ENCODE data around the gene CENPX. TPM values are rescaled to one million over a fixed set of nuclear protein-coding genes. Genes with fewer than 3 reads are reported as not detected.

Gene CENPX
- total RNA-seq, 1 donor from 2014 or later = 158 TPM

DNA sequence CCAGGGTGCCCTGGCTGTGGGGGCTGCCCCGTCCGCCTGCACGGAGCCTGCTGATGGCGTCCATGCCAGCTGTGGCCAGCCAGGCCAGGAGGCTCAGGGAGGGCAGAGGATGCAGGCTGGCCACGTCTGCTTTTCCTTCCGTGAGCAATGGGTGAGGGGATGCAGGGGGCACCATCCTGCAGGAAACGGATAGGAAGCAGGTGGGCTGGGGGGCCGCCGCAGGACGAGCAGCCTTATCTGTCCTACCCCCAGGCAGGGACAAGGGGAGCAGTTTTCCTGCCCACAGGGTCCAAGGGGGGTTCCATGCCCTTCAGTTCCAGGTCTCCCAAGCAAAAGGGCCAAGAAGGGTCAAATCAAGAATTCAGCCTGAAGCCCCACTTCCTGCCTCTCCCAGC is 36.2 kb upstream of the CENPX start:
- DNase-seq (ENCODE audit: low read depth) = no peak
- H3K4me3 ChIP-seq (ENCODE audit: low read depth, low read length) = no peak overlapping the region
- TF ChIP-seq, protein P1, sequence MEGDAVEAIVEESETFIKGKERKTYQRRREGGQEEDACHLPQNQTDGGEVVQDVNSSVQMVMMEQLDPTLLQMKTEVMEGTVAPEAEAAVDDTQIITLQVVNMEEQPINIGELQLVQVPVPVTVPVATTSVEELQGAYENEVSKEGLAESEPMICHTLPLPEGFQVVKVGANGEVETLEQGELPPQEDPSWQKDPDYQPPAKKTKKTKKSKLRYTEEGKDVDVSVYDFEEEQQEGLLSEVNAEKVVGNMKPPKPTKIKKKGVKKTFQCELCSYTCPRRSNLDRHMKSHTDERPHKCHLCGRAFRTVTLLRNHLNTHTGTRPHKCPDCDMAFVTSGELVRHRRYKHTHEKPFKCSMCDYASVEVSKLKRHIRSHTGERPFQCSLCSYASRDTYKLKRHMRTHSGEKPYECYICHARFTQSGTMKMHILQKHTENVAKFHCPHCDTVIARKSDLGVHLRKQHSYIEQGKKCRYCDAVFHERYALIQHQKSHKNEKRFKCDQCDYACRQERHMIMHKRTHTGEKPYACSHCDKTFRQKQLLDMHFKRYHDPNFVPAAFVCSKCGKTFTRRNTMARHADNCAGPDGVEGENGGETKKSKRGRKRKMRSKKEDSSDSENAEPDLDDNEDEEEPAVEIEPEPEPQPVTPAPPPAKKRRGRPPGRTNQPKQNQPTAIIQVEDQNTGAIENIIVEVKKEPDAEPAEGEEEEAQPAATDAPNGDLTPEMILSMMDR (conservative IDR thresholded peaks at IDR 0.05; ENCODE audit: low read depth, low read length) = no peak

DNA sequence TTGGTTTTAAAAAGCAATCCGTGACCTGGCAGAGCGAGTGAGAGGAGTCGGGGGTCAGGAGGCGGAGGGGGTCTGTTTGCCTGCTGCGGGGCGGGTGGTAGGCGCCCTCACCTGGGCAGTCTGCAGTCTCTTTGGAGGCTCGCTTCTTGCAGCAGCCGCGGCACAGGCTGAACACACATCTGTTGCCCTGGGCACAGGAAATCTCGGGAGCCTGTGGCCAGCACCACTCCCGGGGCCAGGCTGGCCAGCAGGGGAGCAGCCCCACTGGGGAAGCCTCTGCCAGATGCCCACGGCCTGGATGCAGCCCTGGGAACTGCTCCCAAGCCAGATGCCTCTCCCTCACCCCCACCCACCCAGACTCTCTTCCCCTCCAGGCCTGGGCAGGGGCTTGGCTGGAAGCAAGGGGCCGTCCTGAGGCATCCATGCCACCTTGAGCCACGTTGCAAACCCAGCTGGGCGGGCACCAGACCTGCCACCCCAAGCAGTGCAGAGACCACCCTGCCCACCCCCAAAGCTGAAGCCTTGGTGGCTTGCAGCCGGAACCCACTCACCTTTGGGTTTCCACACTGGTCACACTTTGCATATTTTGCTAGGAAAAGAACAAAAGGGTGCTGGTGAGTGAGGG is 35.7 kb upstream of the CENPX start:
- TF ChIP-seq, protein P1 (conservative IDR thresholded peaks at IDR 0.05; ENCODE audit: low read depth, low read length) = no peak
- no peak overlapping the region for H3K4me3 ChIP-seq (ENCODE audit: low read depth, low read length)
- DNase-seq (ENCODE audit: low read depth) = no peak

DNA sequence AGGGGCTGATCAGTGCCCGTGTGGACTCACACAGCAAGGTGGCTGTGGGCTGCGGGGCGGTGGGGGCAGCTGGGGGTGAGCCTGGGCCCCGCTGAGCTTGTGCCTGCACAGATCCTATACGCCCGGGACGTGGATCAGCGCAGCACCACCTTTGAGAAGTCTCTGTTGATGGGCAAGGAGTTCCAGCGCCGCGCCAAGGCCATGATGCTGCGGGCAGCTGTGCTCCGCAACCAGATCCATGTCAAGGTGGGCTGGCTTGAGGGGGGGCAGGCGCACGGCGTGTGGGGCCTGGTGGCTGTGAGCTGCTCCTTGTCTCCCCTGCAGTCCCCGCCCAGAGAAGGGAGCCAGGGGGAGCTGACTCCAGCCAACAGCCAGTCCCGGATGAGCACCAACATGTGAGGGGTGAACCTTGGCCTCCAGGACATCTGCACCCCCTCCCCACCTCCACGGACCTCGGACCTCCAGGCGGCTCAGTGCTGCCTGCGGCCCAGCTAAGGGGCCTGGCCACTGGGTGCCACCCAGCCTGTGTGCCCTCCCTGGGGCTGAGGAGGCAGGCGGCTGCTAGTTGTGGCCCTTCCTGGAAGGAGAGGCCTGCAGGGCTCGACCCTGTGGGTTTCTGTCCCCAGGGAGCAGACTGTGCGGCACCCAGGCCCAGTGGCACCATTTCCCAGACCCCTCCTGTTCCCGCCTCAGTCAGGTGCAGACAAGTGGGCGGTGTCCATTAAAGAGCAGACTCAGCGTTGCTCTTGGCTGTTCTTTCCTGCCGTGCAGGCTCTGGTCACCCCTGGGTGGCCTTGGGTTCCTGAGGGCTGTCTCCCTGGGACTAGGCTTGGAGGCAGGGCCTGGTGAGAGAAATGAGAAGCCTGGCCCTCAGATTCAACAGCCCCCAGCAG is 34.3 kb upstream of the CENPX start:
- no peak overlapping the region for H3K4me3 ChIP-seq (ENCODE audit: low read depth, low read length)
- TF ChIP-seq, protein P1 (conservative IDR thresholded peaks at IDR 0.05; ENCODE audit: low read depth, low read length) = no peak
- DNase-seq (ENCODE audit: low read depth) = no peak

- TF ChIP-seq, protein P1 (conservative IDR thresholded peaks at IDR 0.05; ENCODE audit: low read depth, low read length) = no peak
- DNase-seq (ENCODE audit: low read depth) = no peak
- H3K4me3 ChIP-seq (ENCODE audit: low read depth, low read length) = no peak overlapping the region
Observed at GRCh38 chr17:82055965-82056728, 33.5 kb upstream of the CENPX start.

DNA sequence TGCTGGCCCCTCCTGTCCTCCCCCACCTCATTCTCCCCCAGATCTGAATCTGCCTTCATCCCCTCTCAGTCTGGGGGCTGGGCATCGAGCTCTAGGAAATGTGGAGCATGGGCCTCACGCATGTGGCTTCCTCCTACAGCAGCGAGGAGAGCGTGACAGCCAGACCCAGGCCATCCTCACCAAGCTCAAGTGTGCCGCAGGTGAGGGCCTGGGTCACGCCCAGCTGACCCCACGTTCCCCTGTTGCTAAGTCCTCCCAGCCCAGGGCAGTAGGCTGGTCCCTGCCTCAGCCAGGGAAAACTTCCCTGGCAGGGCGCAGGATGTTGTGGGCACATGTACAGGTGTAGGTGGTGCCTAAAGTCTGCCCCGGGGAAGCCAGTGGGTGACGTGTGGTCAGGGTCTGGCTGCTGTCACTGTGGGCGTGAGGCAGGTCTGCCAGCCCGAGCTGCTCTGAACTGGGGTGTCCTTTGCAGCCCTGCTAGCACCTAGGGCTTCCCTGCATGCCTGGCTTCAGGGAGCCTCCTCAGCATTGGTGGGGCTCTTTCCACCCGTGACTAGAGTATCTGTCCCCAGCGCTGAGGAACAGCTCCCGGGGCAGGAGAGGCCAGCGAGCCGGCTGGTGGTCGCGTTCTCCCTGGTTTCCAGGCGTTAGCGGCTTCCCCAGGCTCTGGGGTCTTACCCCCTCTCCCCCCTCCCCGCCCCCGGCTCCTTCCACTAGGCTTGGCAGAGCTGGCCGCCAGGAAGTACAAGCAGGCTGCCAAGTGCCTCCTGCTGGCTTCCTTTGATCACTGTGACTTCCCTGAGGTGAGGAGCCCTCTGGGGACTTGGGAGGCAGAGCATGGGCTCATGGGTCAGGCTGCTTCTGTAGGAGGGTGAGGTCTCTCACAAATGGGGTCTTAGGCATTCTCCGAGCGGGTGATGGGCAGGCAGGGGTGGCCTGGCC is 32.6 kb upstream of the CENPX start:
- TF ChIP-seq, protein P1 (conservative IDR thresholded peaks at IDR 0.05; ENCODE audit: low read depth, low read length) = no peak
- DNase-seq (ENCODE audit: low read depth) = no peak
- H3K4me3 ChIP-seq (ENCODE audit: low read depth, low read length) = no peak overlapping the region
